Esophagus (tissue), 2 donors: Measurements from ENCODE around the gene SDCCAG8. TPM values are rescaled to one million over a fixed set of nuclear protein-coding genes. Genes with fewer than 3 reads are reported as not detected.

Source experiments
- H3K27ac ChIP-seq, 2 donors: one replicate each; pipeline ENCODE4 v1.5.1; 2013; ENCODE audit warnings: low read depth in 2 of 2, mild to moderate bottlenecking in 2 of 2, inconsistent platforms in 1 of 2, low read length in 1 of 2, moderate library complexity in 1 of 2
- H3K27me3 ChIP-seq, 2 donors: one replicate each; pipeline ENCODE4 v1.6.1; 2013; ENCODE audit warnings: low read length in 2 of 2, control low read depth in 1 of 2, mild to moderate bottlenecking in 1 of 2; ENCODE audit not compliant: insufficient read depth in 2 of 2, control insufficient read depth in 1 of 2
- H3K36me3 ChIP-seq, 2 donors: one replicate each; pipeline ENCODE4 v1.6.1; 2013; ENCODE audit warnings: low read length in 1 of 2; ENCODE audit not compliant: control insufficient read depth in 2 of 2, insufficient read depth in 2 of 2
- H3K4me1 ChIP-seq, 2 donors: one replicate each; pipeline ENCODE4 v1.6.1; 2013; ENCODE audit warnings: low read length in 1 of 2; ENCODE audit not compliant: control insufficient read depth in 2 of 2, insufficient read depth in 2 of 2
- H3K4me3 ChIP-seq, 2 donors: one replicate each; pipeline ENCODE4 v1.5.1; 2013; ENCODE audit warnings: low read length in 2 of 2, mild to moderate bottlenecking in 2 of 2, low read depth in 1 of 2, moderate library complexity in 1 of 2
- H3K9me3 ChIP-seq, 2 donors: one replicate each; pipeline ENCODE4 v1.6.1; 2013; ENCODE audit warnings: mild to moderate bottlenecking in 2 of 2, low read depth in 1 of 2, low read length in 1 of 2, moderate library complexity in 1 of 2; ENCODE audit not compliant: control insufficient read depth in 2 of 2, insufficient read depth in 1 of 2
- WGBS, 2 donors: extraction: QIAGEN DNeasy Blood & Tissue Kit; methylation state at CpG; one replicate each; pipeline ENCODE4 v1.1.7; 2013; 5-methylcytosine and 5-hydroxymethylcytosine counted together
- polyA plus RNA-seq, 2 donors: library from polyadenylated mRNA; stranded (reverse); fragments of 200-250 nt; gene quantifications; one replicate each; pipeline ENCODE4 v1.2.3, GENCODE V29; 2013
- donor health status: healthy with polysubstance abuse.
- donor health status: Bipolar disorder and iron deficiency.

SDCCAG8 gene
- polyA plus RNA-seq, 2 donors, result 11.2 to 12.2 TPM

DNA sequence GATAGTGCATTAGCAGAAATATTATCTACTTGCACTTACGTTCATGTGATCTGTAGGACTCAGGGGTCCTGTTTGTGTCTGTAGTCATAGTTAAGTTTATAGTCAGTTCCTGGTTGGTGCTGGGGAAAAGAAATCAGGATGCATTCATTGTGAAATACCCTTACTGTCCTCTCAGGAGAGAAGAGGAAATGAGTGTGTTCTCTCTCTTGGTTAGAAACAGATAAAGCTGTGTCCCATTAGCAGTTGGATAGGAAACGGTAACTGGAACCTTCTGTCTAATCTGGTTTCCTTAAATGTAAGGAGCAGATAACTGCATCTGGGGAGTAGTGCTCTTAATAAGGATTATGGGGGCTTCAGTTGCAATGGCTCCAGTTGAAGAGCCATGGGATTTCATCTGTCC lies 8.9 kb downstream of the SDCCAG8 start:
- Histone ChIP-seq H3K27me3 (no peaks in the 10 kb centered on the region), H3K4me1 (peaks cover 0 to 3% of the 10 kb centered on the region in 2 donors), H3K4me3 (no peak overlapping the region), H3K36me3 (no peaks in the 10 kb centered on the region), H3K27ac (no peak overlapping the region), H3K9me3 (no peaks in the 10 kb centered on the region)
- 64 to 68% methylated on average over 2 of the region's 2 CpGs for WGBS, 2 donors

DNA sequence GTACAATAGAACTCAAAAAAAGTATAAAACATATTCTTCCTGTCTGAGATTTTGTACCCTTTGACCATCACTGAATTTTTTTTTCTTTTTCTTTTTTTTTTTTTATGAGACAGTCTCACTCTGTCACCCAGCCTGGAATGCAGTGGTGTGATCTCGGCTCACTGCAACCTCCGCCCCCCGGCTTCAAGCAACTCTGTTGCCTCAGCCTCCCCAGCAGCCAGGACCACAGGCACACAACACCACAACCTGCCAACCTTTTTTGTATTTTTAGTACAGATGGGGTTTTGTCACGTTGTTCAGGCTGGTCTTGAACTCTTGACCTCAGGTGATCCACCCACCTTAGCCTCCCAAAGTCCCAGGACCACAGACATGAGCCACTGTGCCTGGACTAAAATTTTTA lies 10.4 kb downstream of the SDCCAG8 start:
- H3K27me3 ChIP-seq, result no peaks in the 10 kb centered on the region
- WGBS, 2 donors, result 91 to 94% methylated on average over 4 of the region's 4 CpGs
- H3K9me3 ChIP-seq, result no peaks in the 10 kb centered on the region
- H3K36me3 ChIP-seq, result peaks cover 0 to 3% of the 10 kb centered on the region in 2 donors
- H3K4me1 ChIP-seq, result peaks cover 0 to 3% of the 10 kb centered on the region in 2 donors
- no peak overlapping the region for H3K27ac ChIP-seq
- no peak overlapping the region for H3K4me3 ChIP-seq

DNA sequence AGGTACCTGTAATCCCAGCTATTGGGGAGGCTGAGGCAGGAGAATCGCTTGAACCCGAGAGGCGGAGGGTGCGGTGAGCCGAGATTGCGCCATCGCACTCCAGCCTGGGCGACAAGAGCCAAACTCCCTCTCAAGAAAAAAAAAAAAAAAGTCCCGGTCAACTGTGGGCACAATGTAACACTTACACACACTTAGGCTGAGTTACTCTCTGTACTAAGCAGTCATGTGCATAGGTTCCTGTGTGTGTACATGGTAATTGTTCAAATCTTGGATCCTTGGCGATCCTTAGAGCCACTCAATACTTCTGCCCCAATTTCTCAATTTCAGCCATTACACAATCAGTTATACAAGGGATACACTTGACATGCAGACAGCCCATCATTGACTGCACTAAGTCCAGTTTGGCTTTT lies 11.6 kb downstream of the SDCCAG8 start:
- Histone ChIP-seq H3K4me3 (no peak overlapping the region), H3K4me1 (peaks cover 0 to 3% of the 10 kb centered on the region in 2 donors), H3K27me3 (no peaks in the 10 kb centered on the region), H3K36me3 (peaks cover 0 to 3% of the 10 kb centered on the region in 2 donors), H3K9me3 (no peaks in the 10 kb centered on the region), H3K27ac (no peak overlapping the region)
- 92 to 93% methylated on average over 10 of the region's 10 CpGs for WGBS, 2 donors

DNA sequence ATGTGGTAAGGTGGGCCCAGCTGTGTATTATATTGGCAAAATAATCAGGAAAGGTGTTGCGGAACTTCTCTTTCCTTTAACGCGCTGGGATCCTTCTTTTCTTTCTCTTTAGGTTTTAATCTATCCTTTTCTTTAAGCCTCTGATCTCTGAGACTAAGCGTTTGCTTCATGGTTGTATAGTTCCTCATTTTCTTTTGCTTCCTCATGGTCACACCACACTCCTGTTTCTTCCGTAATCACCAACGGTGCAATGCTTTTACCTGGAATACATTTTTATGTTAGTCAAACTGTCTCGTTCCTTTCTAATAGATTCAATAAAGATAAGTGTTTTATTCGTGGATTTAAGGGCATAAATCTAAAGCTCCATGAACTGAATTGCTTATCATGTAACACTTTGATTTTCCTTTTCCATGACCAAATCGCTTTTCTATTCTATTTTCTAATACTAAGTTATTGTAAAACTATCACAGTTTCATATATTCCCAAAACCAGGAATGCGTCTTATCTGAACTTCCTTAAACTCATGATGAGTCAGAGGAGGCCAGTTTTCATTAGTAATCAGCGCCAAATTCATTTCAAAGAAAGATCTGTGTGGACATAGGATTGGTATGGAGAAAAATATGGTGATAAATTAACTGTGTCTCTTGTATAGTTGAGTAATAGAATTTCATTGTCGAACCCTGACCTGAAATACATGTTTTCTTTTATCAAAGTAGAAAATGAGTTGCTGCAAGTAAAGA lies 12.2 kb downstream of the SDCCAG8 start:
- no peak overlapping the region for H3K4me3 ChIP-seq
- H3K4me1 ChIP-seq, result peaks cover 0 to 3% of the 10 kb centered on the region in 2 donors
- 72 to 75% methylated on average over 12 of the region's 12 CpGs for WGBS, 2 donors
- no peaks in the 10 kb centered on the region for H3K9me3 ChIP-seq
- no peaks in the 10 kb centered on the region for H3K27me3 ChIP-seq
- H3K36me3 ChIP-seq, result peaks cover 0 to 3% of the 10 kb centered on the region in 2 donors
- no peak overlapping the region for H3K27ac ChIP-seq

DNA sequence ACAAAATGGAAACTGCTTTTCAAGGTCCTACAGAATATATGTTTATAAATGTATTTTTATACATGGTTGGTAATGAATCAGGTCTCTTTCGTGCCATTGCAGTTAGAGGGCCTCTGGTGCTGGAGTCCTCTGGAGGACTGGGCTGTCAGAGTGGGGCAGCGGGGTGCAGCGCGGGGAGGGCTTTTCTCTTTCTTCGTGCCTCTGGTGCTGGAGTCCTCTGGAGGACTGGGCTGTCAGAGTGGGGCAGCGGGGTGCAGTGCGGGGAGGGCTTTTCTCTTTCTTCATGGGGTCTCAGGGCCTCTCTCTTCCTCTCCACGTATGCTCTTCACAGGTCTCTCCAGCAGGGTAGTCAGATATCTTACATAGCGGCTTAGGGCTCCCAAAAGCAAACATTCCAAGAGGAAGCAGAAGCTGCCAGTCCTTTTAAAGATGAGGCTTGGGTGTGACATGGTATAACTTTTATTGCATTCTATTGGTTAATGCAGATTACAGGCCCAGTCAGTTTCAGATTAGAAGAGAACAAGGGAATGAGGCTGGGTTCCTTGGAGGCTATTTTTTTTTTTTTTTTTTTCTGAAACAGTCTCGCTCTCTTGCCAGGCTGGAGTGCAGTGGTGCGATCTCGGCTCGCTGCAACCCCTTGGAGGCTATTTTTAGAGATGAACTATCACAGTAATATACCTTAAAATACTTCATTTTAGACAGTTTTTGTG lies 13.1 kb downstream of the SDCCAG8 start:
- Histone ChIP-seq H3K36me3 (peaks cover 0 to 4% of the 10 kb centered on the region in 2 donors), H3K27me3 (no peaks in the 10 kb centered on the region), H3K4me1 (peaks cover 0 to 3% of the 10 kb centered on the region in 2 donors), H3K27ac (no peak overlapping the region), H3K4me3 (no peak overlapping the region), H3K9me3 (no peaks in the 10 kb centered on the region)
- 87 to 92% methylated on average over 13 of the region's 13 CpGs for WGBS, 2 donors

DNA sequence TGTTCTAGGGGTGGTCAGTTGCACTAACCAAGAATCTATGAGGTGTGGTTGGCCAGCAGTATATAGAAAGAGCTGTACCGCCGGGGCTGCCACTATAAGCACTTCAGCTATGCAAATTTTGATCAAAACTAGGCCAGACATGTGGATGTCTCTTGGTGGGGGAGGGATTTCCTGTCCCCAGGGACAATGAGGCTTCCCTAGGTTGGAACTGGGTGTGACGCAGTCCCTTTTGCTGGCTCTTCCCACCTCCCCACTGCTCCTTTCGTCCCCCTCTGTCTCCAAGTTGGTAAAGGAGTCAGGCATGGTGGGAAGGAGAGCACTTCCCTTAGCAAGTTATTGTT lies 13.6 kb downstream of the SDCCAG8 start:
- no peaks in the 10 kb centered on the region for H3K9me3 ChIP-seq
- H3K27ac ChIP-seq, result no peak overlapping the region
- H3K4me1 ChIP-seq, result peaks cover 0 to 3% of the 10 kb centered on the region in 2 donors
- H3K27me3 ChIP-seq, result no peaks in the 10 kb centered on the region
- H3K36me3 ChIP-seq, result peaks cover 0 to 7% of the 10 kb centered on the region in 2 donors
- no peak overlapping the region for H3K4me3 ChIP-seq
- 91 to 92% methylated on average over 4 of the region's 4 CpGs for WGBS, 2 donors

DNA sequence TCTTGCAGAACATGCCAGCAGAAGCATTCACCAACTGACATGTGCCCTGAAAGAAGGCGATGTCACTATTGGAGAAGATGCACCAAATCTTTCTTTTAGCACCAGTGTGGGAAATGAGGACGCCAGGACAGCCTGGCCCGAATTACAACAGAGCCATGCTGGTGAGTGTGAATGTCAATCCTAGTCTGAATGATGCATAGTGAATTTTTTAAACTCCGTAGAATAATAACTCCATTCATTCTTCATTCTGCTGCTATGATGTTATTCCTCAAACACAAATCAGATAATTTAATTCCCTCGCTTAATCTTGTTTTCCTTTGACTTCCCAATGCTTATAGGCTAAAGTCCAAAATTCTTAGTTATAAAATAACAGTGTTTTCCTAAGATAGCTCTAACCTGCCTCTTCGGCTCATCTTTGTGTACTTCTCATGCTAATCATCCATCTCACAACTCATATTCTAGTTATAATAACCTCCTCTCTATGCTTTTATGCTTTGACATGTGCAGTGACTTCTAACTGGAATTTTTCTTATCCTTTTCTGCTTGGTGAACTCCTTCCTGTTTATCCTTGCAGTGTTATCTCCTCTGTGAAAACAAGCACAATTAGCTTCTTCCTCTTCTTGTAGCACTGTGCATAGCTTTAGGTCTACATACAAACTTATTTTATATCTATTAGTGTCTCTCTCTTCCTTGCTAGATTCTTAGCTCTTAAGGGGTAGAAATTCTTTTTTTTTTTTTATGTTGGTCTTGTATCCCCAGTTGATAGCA lies 14.4 kb downstream of the SDCCAG8 start:
- 88 to 92% methylated on average over 6 of the region's 6 CpGs for WGBS, 2 donors

DNA sequence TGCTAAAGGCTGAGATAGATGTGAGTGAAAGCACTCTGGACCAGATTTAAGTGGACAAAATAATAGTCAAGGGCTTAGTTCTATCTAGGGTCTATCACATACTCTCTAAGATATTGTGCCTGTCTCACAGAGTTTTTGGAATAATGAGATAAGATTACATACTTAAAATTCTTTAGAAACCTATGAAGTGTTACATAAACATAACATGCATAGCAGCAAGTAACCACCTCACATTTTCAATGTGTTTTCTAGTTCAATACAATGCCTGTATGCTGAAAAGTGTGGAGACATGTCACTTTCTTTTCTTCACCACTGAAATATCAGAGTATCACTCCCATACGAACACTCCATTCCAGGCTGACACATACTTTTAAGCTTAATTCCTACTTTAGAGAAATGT lies 16.2 kb downstream of the SDCCAG8 start:
- peaks cover 0 to 3% of the 10 kb centered on the region in 2 donors for H3K4me1 ChIP-seq
- no peaks in the 10 kb centered on the region for H3K9me3 ChIP-seq
- 84 to 87% methylated on average over 1 of the region's 1 CpG for WGBS, 2 donors
- no peak overlapping the region for H3K4me3 ChIP-seq
- no peaks in the 10 kb centered on the region for H3K27me3 ChIP-seq
- peaks cover 0 to 7% of the 10 kb centered on the region in 2 donors for H3K36me3 ChIP-seq
- H3K27ac ChIP-seq, result no peak overlapping the region

More for the DNA sequence above, 14.4 kb downstream of the SDCCAG8 start:
- Histone ChIP-seq H3K9me3 (no peaks in the 10 kb centered on the region), H3K4me3 (no peak overlapping the region), H3K27ac (no peak overlapping the region), H3K4me1 (peaks cover 0 to 3% of the 10 kb centered on the region in 2 donors), H3K36me3 (peaks cover 0 to 7% of the 10 kb centered on the region in 2 donors), H3K27me3 (no peaks in the 10 kb centered on the region)

DNA sequence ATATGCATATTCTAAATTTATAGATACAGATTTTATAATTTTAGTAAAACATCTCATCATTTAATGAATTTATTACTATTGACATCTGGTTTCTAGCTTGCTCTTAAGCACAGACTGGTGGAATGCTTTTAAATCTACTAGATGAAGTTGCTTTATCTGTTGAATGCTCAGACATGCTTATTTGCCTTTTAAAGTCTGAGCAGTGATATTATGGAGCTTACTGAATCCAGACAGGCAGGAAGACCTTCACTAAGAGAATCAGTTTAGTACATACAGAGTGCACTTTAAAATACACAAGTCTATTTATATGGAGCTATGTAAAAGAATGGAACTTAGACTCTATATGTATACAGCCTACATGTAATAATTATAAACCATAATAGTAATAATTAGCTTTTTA lies 16.6 kb downstream of the SDCCAG8 start:
- no peaks in the 10 kb centered on the region for H3K9me3 ChIP-seq
- H3K36me3 ChIP-seq, result peaks cover 0 to 7% of the 10 kb centered on the region in 2 donors
- peaks cover 0 to 3% of the 10 kb centered on the region in 2 donors for H3K4me1 ChIP-seq
- no peak overlapping the region for H3K4me3 ChIP-seq
- no peak overlapping the region for H3K27ac ChIP-seq
- H3K27me3 ChIP-seq, result no peaks in the 10 kb centered on the region
